Suprapubic skin (tissue), 3 donors: ENCODE results near the gene PARD3B.

Source experiments
- CTCF ChIP-seq, 2 donors: fragments of 200-600 bp in 1 of 2; fragments of 450-650 bp in 1 of 2; sonication (generic) in 1 of 2; IDR thresholded peaks; one replicate each; pipeline ENCODE4 v1.5.1; 2016 to 2019; ENCODE audit warnings: antibody characterized with exemption in 2 of 2, mild to moderate bottlenecking in 1 of 2, moderate library complexity in 1 of 2
- EP300 ChIP-seq: sonication (generic); formaldehyde crosslinking; IDR thresholded peaks from one replicate; pipeline ENCODE4 v1.6.1; 2017; ENCODE audit warnings: antibody characterized with exemption
- POLR2A ChIP-seq, 2 donors: fragments of 450-650 bp; IDR thresholded peaks; one replicate each; pipeline ENCODE4 v1.6.1; 2017; ENCODE audit warnings: antibody characterized with exemption in 2 of 2, mild to moderate bottlenecking in 2 of 2, moderate library complexity in 2 of 2

GRCh38 chr2:205323929-205324328 is 778.7 kb downstream of the PARD3B start:
- TF ChIP-seq CTCF (IDR thresholded peaks at IDR 0.05) (no peak), POLR2A (IDR thresholded peaks at IDR 0.05) (no peak), EP300 (no peak)
